HUES64 (cell line): Measurements from ENCODE around the gene RERE.
"Not testable (repeated sequence)": the region's sequence is repeated elsewhere in the genome, so short reads cannot be mapped to it uniquely, and the experiment has no call there.

ENCODE experiments used
- H3K27ac ChIP-seq: 2 replicates; pipeline ENCODE4 v1.7.0; 2013; ENCODE audit warnings: low read depth, low read length, inconsistent platforms
- H3K27me3 ChIP-seq: 2 replicates; pipeline ENCODE4 v1.6.1; 2013; ENCODE audit warnings: mild to moderate bottlenecking, low read length; ENCODE audit not compliant: insufficient read depth
- H3K36me3 ChIP-seq: 2 replicates; pipeline ENCODE4 v1.6.1; 2013; ENCODE audit warnings: mild to moderate bottlenecking, low read length; ENCODE audit not compliant: insufficient read depth
- H3K4me1 ChIP-seq: 2 replicates; pipeline ENCODE4 v1.6.1; 2013; ENCODE audit warnings: mild to moderate bottlenecking, low read length, moderate library complexity; ENCODE audit not compliant: insufficient read depth
- H3K4me3 ChIP-seq: 2 replicates; pipeline ENCODE4 v1.5.1; 2013; ENCODE audit warnings: mild to moderate bottlenecking, low read length, moderate library complexity
- H3K9ac ChIP-seq: 2 replicates; pipeline ENCODE4 v1.6.1; 2013; ENCODE audit warnings: mild to moderate bottlenecking, low read depth, low read length
- H3K9me3 ChIP-seq: 2 replicates; pipeline ENCODE4 v1.6.1; 2013; ENCODE audit warnings: low read depth, low read length; ENCODE audit not compliant: insufficient read depth
- WGBS: fragments of 150-250, 120-280 bp; methylation state at CpG from one replicate; pipeline ENCODE4 v1.1.7; 2013; ENCODE audit warnings: missing lambda C conversion rate; 5-methylcytosine and 5-hydroxymethylcytosine counted together

The RERE gene

GRCh38 chr1:8796812-8797211 lies 20.6 kb downstream of the RERE start:
- Histone ChIP-seq H3K4me1 (peaks cover 19% of the 10 kb centered on the region), H3K9me3 (no peaks in the 10 kb centered on the region), H3K27ac (no peak overlapping the region), H3K27me3 (no peaks in the 10 kb centered on the region), H3K9ac (no peak overlapping the region), H3K4me3 (no peak overlapping the region), H3K36me3 (no peaks in the 10 kb centered on the region)
- WGBS: 60% methylated on average over 3 of the region's 3 CpGs

DNA sequence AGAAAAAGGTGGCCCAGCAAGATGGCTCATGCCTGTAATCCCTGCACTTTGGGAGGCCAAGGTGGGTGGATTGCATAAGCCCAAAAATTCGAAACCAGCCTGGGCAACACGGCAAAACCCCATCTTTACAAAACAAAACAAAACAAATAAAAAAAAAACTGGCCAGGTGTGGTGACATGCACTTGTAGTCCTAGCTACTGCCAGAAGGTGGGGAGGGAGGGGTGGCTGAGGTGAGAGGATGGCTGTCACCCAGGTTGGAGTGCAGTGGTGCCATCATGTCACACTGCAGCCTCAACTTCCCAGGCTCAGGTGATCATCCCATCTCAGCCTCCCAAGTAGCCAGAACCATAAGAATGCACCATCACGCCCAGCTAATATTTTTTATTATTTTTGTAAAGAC lies 22.8 kb downstream of the RERE start:
- H3K4me3 ChIP-seq: no peak overlapping the region

GRCh38 chr1:8791819-8792218 lies 25.6 kb downstream of the RERE start:
- 89% methylated on average over 2 of the region's 3 CpGs for WGBS

More for the DNA sequence above, 22.8 kb downstream of the RERE start:
- Histone ChIP-seq H3K27ac (no peak overlapping the region), H3K36me3 (no peaks in the 10 kb centered on the region), H3K27me3 (no peaks in the 10 kb centered on the region), H3K9me3 (no peaks in the 10 kb centered on the region), H3K4me1 (peaks cover 41% of the 10 kb centered on the region), H3K9ac (no peak overlapping the region)
- WGBS: 96% methylated on average over 2 of the region's 3 CpGs

DNA sequence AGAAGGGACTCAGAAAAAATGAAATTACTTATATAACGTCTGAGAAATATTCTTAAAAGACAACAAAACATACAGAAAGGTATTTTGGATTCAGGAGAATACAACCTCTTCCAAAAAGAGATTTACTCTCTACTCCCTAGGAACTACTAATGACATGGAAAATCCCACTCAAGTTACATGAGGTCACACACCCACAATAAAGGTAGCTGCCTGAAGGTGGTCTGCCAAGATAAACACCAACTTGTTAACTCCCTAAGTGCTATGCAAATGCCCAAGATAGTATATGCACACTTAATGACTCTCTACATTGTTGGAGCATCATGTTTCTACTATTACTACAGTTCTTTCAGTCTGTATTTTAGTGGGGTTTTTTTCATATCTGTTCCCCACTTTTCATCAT lies 26.5 kb downstream of the RERE start:
- 78% methylated on average over 1 of the region's 1 CpG for WGBS
- no peaks in the 10 kb centered on the region for H3K9me3 ChIP-seq

More at GRCh38 chr1:8791819-8792218, 25.6 kb downstream of the RERE start:
- Histone ChIP-seq H3K27me3 (no peaks in the 10 kb centered on the region), H3K27ac (no peak overlapping the region), H3K9ac (no peak overlapping the region), H3K9me3 (no peaks in the 10 kb centered on the region), H3K36me3 (no peaks in the 10 kb centered on the region), H3K4me3 (no peak overlapping the region), H3K4me1 (peaks cover 45% of the 10 kb centered on the region)

DNA sequence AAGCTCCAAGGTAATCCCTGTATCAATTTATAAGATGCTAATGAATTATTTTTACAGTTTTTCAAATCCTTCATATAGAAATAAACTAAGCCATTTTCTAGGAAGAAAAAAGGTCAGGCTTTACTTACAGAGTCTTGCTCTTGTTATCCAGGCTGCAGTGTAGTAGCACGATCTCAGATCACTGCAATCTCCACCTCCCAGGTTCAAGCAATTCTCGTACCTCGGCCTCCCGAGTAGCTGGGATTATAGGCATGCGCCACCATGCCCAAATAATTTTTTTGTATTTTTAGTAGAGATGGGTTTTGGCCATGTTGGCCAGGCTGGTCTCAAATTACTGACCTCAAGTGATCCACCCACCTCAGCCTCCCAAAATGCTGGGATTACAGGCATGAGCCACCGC lies 27.0 kb downstream of the RERE start:
- H3K27ac ChIP-seq: no peak overlapping the region; the same call in 1 of the 2 replicates
- no peak overlapping the region for H3K4me3 ChIP-seq
- H3K27me3 ChIP-seq: no peaks in the 10 kb centered on the region
- 88% methylated on average over 4 of the region's 6 CpGs for WGBS
- H3K9ac ChIP-seq: no peak overlapping the region
- no peaks in the 10 kb centered on the region for H3K36me3 ChIP-seq
- peaks cover 45% of the 10 kb centered on the region for H3K4me1 ChIP-seq
- H3K9me3 ChIP-seq: no peaks in the 10 kb centered on the region

More for the DNA sequence above, 26.5 kb downstream of the RERE start:
- peak overlapping the region; percentile 20; the same call in 1 of the 2 replicates for H3K27ac ChIP-seq
- H3K4me3 ChIP-seq: no peak overlapping the region
- H3K27me3 ChIP-seq: no peaks in the 10 kb centered on the region
- H3K36me3 ChIP-seq: no peaks in the 10 kb centered on the region
- H3K4me1 ChIP-seq: peaks cover 45% of the 10 kb centered on the region
- no peak overlapping the region for H3K9ac ChIP-seq

GRCh38 chr1:8789314-8790214 lies 27.9 kb downstream of the RERE start:
- no peaks in the 10 kb centered on the region for H3K36me3 ChIP-seq

DNA sequence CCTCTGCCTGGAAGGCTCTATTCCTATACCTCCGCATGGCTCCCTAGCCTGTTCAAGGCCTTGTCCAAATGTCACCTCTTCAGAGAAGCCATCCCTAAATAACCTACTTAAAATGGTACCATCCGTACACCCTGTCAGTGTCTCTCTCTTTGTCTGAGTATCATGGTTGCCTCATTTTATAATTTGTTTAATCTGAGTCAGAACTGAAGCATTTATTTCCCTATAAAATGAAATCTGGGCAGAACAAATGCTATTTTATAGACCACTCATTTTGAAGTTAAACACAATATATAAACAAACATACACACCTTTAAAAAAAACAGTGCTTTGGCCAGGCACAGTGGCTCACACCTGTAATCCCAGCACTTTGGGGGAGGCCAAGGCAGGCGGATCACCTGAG lies 30.2 kb downstream of the RERE start:
- H3K27ac ChIP-seq: no peak overlapping the region
- 93% methylated on average over 3 of the region's 3 CpGs for WGBS

More at GRCh38 chr1:8789314-8790214, 27.9 kb downstream of the RERE start:
- H3K4me1 ChIP-seq: peaks cover 50% of the 10 kb centered on the region
- H3K9ac ChIP-seq: no peak overlapping the region
- WGBS: 75% methylated on average over 11 of the region's 11 CpGs
- no peaks in the 10 kb centered on the region for H3K9me3 ChIP-seq
- H3K27ac ChIP-seq: peak overlapping the region; percentile 66; the same call in 1 of the 2 replicates
- peak overlapping the region; percentile 24; the same call in 1 of the 2 replicates for H3K4me3 ChIP-seq
- no peaks in the 10 kb centered on the region for H3K27me3 ChIP-seq

GRCh38 chr1:8786204-8786603 lies 31.2 kb downstream of the RERE start:
- 91% methylated on average over 4 of the region's 4 CpGs for WGBS
- not testable (repeated sequence) for H3K9me3 ChIP-seq, H3K27me3 ChIP-seq, H3K4me3 ChIP-seq, H3K9ac ChIP-seq, H3K36me3 ChIP-seq, H3K27ac ChIP-seq
- peaks cover 30% of the 10 kb centered on the region for H3K4me1 ChIP-seq

More for the DNA sequence above, 30.2 kb downstream of the RERE start:
- Histone ChIP-seq H3K27me3 (no peaks in the 10 kb centered on the region), H3K4me3 (no peak overlapping the region), H3K4me1 (peaks cover 39% of the 10 kb centered on the region), H3K36me3 (no peaks in the 10 kb centered on the region), H3K9me3 (no peaks in the 10 kb centered on the region), H3K9ac (no peak overlapping the region)

- Histone ChIP-seq H3K36me3 (no peaks in the 10 kb centered on the region), H3K9me3 (no peaks in the 10 kb centered on the region), H3K9ac (no peak overlapping the region), H3K4me3 (no peak overlapping the region), H3K27me3 (no peaks in the 10 kb centered on the region), H3K27ac (no peak overlapping the region), H3K4me1 (peaks cover 17% of the 10 kb centered on the region; the same call in 1 of the 2 replicates)
- 92% methylated on average over 2 of the region's 2 CpGs for WGBS
These were observed 34.5 kb downstream of the RERE start for GRCh38 chr1:8782955-8783354.

GRCh38 chr1:8782001-8782620 lies 35.3 kb downstream of the RERE start:
- WGBS: 84% methylated on average over 3 of the region's 3 CpGs
- Histone ChIP-seq H3K9me3 (no peaks in the 10 kb centered on the region), H3K27ac (no peak overlapping the region), H3K4me1 (peaks cover 17% of the 10 kb centered on the region; the same call in 1 of the 2 replicates), H3K9ac (no peak overlapping the region), H3K36me3 (no peaks in the 10 kb centered on the region), H3K4me3 (no peak overlapping the region), H3K27me3 (no peaks in the 10 kb centered on the region)

GRCh38 chr1:8780405-8780804 lies 37.0 kb downstream of the RERE start:
- H3K9me3 ChIP-seq: no peaks in the 10 kb centered on the region
- no peak overlapping the region for H3K4me3 ChIP-seq
- no peaks in the 10 kb centered on the region for H3K36me3 ChIP-seq
- H3K27ac ChIP-seq: no peak overlapping the region
- 89% methylated on average over 1 of the region's 1 CpG for WGBS
- H3K9ac ChIP-seq: no peak overlapping the region
- H3K27me3 ChIP-seq: no peaks in the 10 kb centered on the region
- peaks cover 16% of the 10 kb centered on the region; the same call in 1 of the 2 replicates for H3K4me1 ChIP-seq
